Astrocyte of the cerebellum (primary cell): ENCODE measurements around the gene TNKS1BP1.
"Not testable (repeated sequence)": the region's sequence is repeated elsewhere in the genome, so short reads cannot be mapped to it uniquely, and the experiment has no call there.

Experiments used
- DNase-seq: peaks from one replicate; pipeline ENCODE4 v3.0.0-alpha.2; 2011; ENCODE audit warnings: low read depth
- H3K4me3 ChIP-seq: 2 replicates; pipeline ENCODE4 v1.5.1; 2011; ENCODE audit warnings: mild to moderate bottlenecking, low read depth, low read length, moderate library complexity
- in situ Hi-C: cut with HindIII; loops from 2 replicates; pipeline ENCODE4 v1.10.0; 2017; ENCODE audit warnings: low sequenced_read_pairs
- TF ChIP-seq, protein P1 (sequence below): IDR thresholded peaks from 2 replicates; pipeline ENCODE4 v1.5.1; 2012; ENCODE audit warnings: low read length, low read depth, moderate library complexity, mild to moderate bottlenecking; ENCODE audit errors: missing control alignments

TNKS1BP1 gene

DNA sequence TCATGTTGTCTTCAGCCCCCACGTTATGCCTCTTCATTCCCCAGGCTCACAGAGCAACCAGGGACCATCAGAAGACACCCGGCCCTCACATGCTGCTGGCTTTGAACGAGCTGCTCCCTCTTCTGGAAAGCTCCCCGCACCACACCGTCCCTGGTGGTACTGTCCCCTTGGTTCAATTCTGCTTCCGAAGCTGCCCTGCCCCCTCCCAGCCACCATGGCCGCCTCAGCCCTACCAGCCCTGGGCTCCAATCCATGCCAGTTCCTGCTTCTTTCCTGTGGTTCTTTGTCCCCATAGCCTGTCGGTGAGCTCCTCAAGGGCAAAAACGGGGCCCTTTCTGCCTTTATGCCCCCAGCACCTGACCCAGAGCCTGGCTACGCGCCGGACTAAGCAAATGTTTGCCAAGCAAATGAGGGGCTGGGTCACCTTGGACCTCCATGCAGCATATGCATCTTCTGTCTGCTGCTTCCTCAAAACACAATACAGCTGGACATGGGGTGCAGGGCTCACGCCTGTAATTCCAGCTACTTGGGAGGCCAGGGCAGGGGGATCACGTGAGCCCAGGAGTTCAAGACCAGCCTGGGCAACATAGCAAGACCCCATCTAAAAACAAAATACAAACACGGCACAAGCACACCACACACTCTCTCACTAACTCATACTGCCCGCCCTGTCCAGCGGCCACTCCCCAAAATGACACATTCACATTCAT is 21.3 kb downstream of the TNKS1BP1 start:
- TF ChIP-seq, protein P1, sequence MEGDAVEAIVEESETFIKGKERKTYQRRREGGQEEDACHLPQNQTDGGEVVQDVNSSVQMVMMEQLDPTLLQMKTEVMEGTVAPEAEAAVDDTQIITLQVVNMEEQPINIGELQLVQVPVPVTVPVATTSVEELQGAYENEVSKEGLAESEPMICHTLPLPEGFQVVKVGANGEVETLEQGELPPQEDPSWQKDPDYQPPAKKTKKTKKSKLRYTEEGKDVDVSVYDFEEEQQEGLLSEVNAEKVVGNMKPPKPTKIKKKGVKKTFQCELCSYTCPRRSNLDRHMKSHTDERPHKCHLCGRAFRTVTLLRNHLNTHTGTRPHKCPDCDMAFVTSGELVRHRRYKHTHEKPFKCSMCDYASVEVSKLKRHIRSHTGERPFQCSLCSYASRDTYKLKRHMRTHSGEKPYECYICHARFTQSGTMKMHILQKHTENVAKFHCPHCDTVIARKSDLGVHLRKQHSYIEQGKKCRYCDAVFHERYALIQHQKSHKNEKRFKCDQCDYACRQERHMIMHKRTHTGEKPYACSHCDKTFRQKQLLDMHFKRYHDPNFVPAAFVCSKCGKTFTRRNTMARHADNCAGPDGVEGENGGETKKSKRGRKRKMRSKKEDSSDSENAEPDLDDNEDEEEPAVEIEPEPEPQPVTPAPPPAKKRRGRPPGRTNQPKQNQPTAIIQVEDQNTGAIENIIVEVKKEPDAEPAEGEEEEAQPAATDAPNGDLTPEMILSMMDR = no peak
- DNase-seq = no peak
- no peak overlapping the region for H3K4me3 ChIP-seq
- in situ Hi-C loops = no loop called here

DNA sequence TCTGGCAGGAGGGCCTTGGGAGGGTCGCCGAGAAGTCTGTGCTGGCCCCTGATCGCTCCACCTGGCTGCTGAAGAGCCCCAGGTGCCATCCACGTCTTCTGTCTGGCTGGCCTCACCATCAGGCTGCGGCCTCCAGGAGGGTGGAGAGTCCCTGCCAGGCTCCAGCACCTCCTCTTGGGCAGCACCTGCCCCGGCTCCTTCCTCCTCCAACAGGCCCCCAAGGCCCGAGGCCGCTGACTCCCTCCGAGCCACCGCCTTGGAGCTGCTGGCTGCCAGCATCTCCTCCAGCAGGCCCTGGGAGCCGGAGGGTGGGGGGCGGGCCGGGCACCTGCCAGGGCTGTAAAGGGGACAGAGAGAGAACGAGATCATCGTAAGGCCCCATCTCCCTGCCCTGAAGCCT is 22.3 kb downstream of the TNKS1BP1 start:
- no peak for DNase-seq
- no peak overlapping the region for H3K4me3 ChIP-seq
- TF ChIP-seq, protein P1 = no peak
- in situ Hi-C loops = no loop called here

DNA sequence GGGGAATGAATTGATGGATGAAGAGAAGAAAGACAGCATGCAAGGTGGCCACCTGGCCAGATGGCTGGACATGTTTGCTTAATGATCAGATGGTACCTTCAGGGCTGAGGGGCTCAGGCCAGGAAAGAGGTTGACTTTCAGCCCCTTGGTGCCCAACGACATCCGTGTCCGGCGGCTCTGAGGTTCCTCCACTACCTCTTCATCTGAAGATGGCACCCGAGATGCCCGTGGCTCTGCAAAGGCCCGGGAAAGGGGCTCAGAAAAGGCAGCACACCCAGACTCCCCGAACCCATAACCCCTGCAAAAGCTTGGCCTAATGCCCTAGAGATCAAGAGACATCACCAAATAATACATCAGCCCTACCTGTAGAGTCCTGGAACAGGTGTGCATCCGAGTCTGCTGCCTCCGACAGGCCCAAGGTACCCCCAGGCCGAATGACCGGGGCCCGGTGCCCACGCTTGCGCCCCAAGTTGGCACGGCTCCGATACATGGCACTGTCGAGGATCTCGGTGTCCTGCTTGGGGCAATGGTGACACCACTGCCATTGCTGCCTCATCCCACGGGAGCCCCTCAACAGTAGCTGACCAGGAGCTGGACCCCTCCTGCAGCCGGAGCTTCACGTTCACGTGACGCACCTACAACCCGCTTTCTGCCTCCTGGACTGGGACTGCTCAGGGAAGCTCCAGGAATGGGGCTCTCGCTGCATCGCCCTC is 22.9 kb downstream of the TNKS1BP1 start:
- no peak overlapping the region for H3K4me3 ChIP-seq
- TF ChIP-seq, protein P1 = no peak
- in situ Hi-C loops = no loop called here
- no peak for DNase-seq

DNA sequence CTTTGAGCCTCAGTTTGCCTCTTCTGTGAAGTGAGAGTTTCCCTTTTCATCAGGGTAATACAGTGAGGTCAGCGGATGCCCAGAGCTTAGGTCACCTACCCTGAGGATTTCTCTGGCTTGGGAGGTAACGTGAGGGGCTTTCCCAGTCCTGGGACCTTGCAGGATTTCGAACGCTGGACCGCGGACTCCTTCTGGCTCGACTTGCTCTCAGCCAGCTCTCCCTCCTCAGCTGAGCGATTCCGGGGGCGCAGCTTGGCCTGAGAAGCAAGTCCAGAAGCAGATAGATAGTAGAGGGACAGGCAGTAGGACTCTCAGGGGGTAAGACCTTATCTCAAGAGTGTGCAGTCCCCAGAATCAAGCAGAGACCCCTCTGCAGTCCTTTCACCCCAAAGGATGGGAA is 24.0 kb downstream of the TNKS1BP1 start:
- TF ChIP-seq, protein P1 = no peak
- H3K4me3 ChIP-seq = no peak overlapping the region
- in situ Hi-C loops = no loop called here
- no peak for DNase-seq

DNA sequence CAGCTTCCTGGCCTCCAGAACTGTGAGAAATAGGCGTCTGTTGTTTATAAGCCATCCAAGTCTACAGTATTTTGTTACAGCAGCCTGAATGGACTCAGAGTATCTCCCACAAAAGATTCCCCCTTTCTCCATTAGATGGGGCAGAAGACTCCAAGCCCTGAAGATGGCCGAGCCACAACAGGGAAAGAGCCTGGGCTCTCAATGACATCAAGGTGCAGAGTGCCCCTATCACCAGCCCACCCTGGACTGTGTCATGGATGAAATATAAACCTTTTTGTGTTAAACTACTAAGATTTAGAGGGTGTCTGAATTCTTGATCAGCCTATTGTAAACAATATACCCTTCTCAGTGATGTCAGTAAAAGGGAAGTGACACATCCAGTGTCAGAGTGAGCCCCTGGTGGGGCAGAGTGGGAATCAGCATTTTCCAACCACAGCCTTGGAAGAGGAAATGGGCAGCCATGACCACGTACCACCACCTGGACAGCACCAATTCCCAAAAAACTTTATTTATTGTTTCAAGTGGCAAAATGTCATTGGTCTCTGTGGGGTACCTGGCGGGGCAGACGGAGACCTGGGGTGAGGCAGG is 25.5 kb downstream of the TNKS1BP1 start:
- no peak overlapping the region for H3K4me3 ChIP-seq
- in situ Hi-C loops = no loop called here
- TF ChIP-seq, protein P1 = no peak
- no peak for DNase-seq

DNA sequence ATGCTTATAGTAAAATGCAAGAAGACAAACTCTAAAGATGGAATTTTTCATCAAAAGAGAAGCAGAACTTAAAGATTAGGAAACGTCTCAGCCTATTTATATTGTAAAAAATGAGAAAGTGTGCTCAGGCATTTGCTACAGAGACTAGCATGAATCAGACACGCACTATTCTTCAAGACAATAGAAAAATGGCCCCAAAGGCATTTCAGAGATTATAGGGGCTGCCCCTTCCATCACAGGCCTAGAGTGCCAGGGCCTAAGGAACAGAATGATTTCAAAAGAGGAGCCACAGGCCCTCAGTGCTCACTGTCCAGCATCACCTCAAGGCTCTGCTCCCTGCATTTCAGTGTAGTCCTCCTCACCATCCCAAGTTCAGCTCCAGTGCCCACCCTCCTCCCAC is 27.5 kb downstream of the TNKS1BP1 start:
- no peak overlapping the region for H3K4me3 ChIP-seq
- TF ChIP-seq, protein P1 = no peak
- no peak for DNase-seq
- in situ Hi-C loops = no loop called here

DNA sequence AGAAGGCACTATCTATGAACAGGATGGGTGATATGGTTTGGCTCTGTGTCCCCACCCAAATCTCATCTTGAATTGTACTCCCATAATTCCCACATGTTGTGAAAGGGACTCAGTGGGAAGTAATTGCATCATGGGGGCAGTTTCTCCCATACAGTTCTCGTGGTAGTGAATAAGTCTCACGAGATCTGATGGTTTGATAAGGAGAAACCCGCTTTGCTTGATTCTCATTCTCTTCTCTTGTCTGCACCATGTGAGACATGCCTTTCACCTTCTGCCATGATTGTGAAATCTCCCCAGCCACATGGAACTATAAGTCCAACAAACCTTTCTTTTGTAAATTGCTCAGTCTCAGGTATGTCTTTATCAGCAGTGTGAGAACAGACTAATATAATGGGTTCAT is 28.5 kb downstream of the TNKS1BP1 start:
- DNase-seq, H3K4me3 ChIP-seq, in situ Hi-C loops: not testable (repeated sequence)
